Stimulated activated CD8-positive, alpha-beta memory T cell treated with anti-CD3 and anti-CD28 coated beads, Interleukin-12 subunit alpha, Interleukin-12 subunit beta, amount 100 ng/mL, for 24 hours (primary cell): ENCODE data around the gene UGT1A3.
"Not testable (repeated sequence)": the region's sequence is repeated elsewhere in the genome, so short reads cannot be mapped to it uniquely, and the experiment has no call there.

ENCODE experiments used
- DNase-seq: peaks from one replicate; pipeline ENCODE4 v3.0.0-alpha.2; 2020; ENCODE audit errors: extremely low read depth

UGT1A3 gene

GRCh38 chr2:233707940-233708644 lies 20.8 kb upstream of the UGT1A3 start:
- DNase-seq, result no peak

- no peak for DNase-seq
These were observed 19.9 kb upstream of the UGT1A3 start for GRCh38 chr2:233708942-233709341.

DNA sequence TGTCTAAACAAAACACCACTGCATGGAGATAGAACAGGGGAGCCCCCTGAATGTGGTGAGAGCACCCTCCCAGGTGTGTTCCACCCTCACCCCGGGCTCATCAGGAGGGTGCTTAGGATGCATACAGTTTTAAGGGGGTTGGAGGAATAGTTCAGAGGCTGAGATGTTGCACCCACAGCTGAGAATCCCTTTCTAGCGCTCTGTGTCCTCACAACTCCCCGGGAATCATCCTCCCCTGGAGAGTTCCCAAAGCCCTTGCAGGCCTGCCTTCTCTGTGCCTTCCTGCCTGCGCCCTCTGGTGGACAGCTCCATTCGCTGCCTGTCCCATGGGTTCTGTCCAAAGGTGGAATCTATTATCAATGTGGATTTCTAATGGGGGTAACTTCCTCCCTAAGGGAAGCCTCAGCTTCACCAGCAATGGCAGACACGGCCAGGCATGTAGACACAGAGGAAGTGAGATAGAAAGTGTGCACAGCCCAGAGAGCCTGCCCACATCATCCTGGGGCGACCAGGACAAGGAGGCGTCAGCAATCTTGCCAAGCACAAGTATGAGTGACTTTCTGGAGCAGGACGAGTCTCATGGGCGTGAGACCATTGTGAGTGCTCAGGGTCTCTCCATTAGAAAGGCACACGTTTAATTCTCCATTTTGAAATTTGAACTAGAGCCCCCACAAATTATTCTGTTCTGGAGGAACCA lies 17.4 kb upstream of the UGT1A3 start:
- peak; percentile 19 for DNase-seq

DNA sequence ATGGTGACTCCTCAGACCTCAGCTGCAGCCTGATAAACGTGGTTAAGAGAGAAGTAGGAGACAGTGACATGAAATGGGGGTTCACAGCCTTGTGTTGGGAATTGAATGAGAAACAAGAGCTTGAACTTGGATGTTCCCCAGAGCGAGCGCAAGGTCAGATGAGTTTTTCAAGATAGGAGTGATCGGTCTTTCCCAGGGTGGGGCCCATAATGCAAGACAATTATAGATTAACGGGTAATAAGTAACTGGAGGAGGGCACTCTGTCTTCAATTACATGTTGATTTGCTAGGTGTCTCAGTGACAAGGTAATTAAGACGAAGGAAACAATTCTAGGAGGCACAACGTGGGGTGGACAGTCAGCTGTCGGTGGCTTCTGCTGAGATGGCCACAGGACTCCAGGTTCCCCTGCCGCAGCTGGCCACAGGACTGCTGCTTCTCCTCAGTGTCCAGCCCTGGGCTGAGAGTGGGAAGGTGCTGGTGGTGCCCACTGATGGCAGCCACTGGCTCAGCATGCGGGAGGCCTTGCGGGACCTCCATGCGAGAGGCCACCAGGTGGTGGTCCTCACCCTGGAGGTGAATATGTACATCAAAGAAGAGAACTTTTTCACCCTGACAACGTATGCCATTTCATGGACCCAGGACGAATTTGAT lies 16.1 kb upstream of the UGT1A3 start, which contains the start of gene UGT1A5:
Gene UGT1A5 (plus strand): TSS at position 297 of the 651 bp plus-strand sequence. CDS start 85 bp downstream, at position 382.
- no peak for DNase-seq

DNA sequence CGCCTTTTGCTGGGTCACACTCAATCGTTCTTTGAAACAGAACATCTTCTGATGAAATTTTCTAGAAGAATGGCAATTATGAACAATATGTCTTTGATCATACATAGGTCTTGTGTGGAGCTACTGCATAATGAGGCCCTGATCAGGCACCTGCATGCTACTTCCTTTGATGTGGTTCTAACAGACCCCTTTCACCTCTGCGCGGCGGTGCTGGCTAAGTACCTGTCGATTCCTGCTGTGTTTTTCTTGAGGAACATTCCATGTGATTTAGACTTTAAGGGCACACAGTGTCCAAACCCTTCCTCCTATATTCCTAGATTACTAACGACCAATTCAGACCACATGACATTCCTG lies 15.6 kb upstream of the UGT1A3 start:
- no peak for DNase-seq

GRCh38 chr2:233714121-233714520 lies 14.7 kb upstream of the UGT1A3 start:
- no peak for DNase-seq

DNA sequence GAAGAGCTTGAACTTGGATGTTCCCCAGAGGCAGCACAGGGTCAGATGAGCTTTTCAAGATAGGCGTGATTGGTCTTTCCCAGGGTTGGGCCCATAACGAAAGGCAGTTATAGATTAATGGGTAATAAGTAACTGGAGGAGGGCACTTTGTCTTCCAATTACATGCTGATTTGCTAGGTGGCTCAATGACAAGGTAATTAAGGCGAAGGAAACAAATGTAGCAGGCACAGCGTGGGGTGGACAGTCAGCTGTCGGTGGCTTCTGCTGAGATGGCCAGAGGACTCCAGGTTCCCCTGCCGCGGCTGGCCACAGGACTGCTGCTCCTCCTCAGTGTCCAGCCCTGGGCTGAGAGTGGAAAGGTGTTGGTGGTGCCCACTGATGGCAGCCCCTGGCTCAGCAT lies 10.3 kb upstream of the UGT1A3 start, which contains the start of gene UGT1A4:
Gene UGT1A4 (plus strand): TSS at position 185 of the 400 bp plus-strand sequence. CDS start 85 bp downstream, at position 270.
- no peak for DNase-seq

DNA sequence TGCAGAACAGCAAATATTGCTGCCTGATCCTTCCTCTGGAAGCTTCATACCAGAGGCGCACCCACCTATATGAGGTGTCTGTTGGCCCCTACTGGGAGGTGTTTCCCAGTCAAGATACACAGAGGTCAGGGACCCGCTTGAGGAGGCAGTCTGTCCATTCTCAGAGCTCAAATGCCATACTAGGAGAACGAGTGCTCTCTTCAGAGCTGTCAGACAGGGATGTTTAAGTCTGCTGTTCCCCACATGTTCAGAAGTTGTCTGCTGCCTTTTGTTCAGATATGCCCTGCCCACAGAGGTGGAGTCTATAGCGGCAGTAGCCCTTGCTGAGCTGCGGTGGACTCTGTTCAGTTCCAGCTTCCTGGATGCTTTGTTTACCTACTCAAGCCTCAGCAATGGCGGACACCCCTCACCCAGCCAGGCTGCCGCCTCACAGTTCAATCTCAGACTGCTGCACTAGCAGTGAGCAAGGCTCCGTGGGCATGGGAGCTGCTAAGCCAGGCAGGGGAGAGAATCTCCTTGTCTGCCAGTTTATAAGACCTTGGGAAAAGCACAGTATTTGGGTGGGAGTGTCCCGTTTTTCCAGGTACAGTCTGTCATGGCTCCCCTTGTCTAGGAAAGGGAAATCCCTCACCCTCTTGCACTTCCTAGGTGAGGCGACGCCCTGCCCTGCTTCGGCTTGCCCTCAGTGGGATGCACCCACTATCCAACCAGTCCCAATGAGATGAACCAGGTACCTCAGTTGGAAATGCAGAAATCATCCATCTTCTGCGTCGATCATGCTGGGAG lies 8.2 kb downstream of the UGT1A3 start:
- not testable (repeated sequence) for DNase-seq

- DNase-seq, result no peak
These were observed 12.0 kb downstream of the UGT1A3 start for GRCh38 chr2:233740870-233741269.

DNA sequence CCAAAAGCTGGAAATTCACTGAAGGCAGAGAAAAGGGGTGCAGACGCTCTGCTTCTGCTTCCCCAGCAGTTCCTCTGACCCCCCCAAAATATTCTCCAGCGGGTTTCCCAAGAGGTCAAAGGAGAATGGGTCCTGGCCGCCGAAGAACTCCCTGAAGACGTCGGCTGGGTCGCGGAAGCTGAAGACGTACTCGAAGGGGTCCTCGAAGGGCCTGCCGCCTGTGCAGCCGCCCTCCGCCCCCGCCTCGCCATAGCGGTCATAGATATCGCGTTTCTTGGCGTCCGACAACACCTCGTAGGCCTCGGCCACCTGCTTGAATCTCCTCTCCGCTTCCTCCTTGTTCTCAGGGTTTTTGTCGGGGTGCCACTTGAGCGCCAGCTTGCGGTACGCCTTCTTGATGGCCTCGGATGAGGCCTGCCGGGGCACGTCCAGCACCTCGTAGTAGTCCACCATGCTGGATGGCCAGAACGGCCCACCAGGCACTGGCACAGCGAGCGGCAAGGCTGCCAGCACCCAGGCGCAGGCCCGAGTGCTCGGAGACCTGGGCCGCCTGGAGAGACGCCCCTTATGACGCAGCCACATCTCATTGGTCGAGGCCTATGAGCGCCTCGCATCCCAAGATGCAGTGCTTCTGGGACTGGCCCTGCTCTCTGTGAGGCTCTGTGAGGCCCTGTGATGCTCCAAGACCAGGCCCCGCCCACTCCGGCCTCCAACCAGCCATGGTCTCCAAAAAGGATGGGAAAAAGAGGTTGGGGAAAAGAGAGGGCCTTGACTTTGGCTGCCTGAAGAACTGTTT lies 14.8 kb downstream of the UGT1A3 start:
- no peak for DNase-seq

- no peak for DNase-seq
These were observed 16.4 kb downstream of the UGT1A3 start for GRCh38 chr2:233745073-233745755.

DNA sequence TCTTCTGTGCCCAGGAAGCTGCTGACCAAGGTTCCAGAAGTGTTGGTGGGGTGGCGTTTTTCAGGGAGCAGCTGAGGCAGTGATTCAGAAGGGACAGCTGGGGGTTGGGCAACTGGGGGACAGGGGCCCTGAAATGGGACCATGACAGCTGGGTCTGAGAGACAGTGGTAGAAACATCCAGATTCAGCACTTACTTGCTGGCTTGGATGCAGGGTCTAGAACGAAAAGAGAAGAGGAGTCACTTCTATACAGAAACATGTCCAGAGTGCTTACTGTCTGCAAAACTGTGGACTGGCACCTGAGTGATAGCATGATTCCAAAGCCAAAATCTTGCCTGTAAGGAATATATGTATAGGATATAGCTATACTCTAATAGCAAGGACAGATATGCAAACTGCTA lies 17.0 kb downstream of the UGT1A3 start:
- not testable (repeated sequence) for DNase-seq

DNA sequence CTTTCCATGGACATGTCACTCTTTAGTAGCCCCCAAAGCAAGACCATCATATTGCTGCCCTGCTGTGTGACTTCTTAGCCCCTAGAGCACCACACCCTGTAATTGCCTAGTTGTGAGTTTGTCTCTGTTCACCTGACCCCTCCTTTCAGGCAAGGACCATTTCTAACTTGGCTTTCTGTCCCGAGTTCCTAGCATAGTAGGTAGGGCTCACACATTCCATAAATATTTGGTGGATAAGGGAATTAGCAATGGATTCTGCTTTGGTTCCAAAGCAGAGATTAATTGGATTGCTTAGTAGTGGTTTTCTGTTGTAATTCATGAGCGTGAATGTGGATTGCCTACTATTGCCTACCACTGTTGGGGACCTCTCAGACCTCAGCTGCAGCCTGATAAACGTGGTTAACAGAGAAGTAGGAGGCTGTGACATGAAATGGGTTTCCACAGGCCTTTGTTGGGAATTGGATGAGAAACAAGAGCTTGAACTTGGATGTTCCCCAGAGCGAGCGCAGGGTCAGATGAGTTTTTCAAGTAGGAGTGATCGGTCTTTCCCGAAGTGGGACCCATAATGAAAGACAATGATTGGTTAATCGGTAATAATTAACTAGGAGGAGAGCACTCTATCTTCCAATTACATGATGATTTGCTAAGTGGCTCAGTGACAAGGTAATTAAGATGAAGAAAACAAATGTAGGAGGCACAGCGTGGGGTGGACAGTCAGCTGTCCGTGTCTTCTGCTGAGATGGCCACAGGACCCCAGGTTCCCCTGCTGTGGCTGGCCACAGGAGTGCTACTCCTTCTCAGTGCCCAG lies 17.8 kb downstream of the UGT1A3 start:
- DNase-seq, result no peak

GRCh38 chr2:233747283-233747544 lies 18.4 kb downstream of the UGT1A3 start:
- DNase-seq, result no peak

DNA sequence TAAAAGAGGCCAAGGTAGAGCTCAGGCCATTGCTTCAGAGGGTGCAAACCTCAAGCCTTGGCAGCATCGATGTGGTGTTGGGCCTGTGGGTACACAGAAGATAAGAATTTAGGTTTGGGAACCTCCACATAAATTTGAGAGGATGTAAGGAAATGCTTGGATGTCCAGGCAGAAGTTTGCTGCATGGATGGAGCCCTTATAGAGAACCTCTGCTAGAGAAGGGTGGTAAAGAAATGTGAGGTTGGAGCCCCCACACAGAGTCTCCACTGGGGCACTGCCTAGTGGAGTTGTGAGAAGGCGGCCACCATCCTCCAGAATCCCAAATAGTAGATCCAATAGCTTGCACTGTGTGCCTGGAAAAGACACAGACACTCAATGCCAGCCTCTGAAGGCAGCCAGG lies 21.8 kb downstream of the UGT1A3 start:
- not testable (repeated sequence) for DNase-seq

DNA sequence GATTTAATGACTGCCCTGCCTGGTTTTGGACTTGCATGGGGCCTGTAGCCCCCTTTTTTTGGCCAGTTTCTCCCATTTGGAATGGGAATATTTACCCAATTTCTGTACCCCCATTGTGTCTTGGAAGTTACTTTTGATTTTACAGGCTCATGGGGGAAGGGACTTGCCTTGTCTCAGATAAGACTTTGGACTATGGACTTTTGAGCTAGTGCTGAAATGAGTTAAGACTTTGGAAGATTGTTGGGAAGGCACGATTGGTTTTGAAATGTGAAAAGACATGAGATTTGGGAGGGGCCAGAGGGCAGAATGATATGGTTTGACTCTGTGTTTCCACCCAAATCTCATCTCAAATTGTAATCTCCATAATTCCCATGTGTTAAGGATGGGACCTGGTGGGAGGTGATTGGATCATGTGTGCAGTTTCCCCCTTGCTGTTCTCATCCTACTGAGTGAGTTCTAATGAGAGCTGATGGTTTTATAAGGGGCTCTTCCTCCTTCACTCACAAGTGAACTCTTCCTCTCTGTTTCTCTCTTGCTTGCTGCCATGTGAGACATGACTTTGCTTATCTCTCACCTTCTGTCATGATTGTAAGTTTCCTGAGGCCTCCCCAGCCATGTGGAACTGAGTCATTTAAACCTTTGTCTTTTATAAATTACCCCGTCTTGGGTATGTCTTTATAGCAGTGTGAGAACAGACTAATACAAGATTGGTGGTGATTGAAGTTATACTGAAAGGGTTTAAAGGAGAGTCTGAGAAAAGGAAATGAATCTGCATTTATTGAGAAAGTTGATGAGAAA lies 22.6 kb downstream of the UGT1A3 start:
- not testable (repeated sequence) for DNase-seq

- no peak for DNase-seq
These were observed 26.2 kb downstream of the UGT1A3 start for GRCh38 chr2:233754872-233755611.

GRCh38 chr2:233756429-233757081 lies 27.7 kb downstream of the UGT1A3 start:
- DNase-seq, result no peak
